DMS53 treated with DMSO at 0.1 percent for 48 hours (cell line): ENCODE measurements around the gene CMTM3.
"Not testable (repeated sequence)": the region's sequence is repeated elsewhere in the genome, so short reads cannot be mapped to it uniquely, and the experiment has no call there.

ENCODE experiments used
- DNase-seq: peaks from one replicate; lab custom pipeline; 2025; ENCODE audit not compliant: unreplicated experiment; lab: John Stamatoyannopoulos, UW

The CMTM3 gene

DNA sequence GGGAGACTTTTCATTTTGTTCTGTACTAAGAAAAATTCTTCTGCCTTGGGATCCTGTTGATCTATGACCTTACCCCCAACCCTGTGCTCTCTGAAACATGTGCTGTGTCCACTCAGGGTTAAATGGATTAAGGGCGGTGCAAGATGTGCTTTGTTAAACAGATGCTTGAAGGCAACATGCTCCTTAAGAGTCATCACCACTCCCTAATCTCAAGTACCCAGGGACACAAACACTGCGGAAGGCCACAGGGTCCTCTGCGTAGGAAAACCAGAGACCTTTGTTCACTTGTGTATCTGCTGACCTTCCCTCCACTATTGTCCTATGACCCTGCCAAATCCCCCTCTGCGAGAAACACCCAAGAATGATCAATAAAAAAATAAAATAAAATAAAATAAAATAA, 27.1 kb downstream of the CMTM3 start:
- DNase-seq, result not testable (repeated sequence)

DNA sequence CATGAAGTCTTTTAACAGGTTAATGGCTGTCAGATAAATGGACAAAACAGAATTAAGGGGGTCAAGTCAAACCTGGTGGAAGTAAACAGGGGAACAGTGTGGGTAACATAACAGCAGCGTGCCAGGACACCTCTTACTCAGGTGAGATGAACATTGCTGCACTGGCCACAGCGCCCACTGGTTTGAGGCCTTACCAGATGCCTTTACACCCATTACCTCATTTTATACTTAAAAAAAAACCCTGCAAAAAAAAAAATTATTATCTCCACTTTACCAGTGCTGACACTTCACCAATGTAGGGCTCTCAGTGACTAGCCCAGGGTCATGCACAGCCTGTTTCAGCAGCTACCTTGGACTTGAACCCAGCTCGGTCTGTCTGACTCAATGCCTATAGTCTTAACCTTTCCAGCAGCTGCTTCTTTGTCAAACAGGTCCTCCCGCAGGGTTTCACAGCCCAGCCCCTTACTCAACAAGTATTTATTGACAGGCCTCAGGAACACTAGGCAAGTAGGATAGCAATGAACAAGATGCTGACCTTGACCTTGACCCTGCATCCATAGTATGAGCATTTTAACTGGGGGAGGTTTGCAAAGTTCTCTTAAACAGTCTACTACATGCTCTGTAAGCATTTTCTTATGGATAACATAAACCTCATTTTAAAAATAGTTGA, 30.2 kb downstream of the CMTM3 start:
- DNase-seq, result no peak

DNA sequence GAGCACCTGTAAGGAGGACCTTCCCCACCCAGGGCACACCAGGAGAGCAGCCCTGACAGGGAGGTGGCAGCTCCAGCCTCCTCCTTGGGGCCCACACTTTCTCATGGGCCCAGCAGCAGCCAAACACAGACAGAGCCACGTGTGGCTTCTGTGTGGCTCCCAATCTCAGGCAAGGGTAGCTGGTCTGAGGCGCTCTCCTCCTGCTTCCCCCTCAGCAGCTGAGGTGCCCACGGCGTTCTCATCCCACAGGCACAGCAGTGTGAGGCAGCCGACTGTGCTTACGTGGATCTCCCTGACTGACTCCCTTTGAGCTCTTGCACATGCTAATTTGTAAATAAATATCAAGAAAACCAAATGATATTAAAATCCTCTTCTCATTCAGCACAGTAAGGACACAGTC, 30.9 kb downstream of the CMTM3 start:
- DNase-seq, result no peak

DNA sequence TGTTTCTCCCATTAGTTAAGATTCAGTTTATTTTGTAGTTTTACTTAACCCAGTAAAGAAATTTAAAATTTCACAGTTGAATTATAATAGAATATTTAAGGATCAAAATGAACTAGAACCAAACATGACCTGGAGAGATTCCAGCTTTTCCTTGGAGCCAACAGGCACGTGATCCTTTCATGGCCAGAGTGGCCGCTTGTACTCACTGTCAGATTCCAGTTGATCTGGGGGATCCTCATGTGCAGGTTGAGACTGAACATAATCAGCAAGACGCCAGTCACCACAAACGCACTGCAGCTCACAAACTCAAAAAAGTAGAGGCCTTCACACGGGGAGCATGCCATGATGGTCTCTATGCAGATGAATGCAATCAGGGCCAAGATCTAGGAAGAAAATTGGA, 31.7 kb downstream of the CMTM3 start:
- no peak for DNase-seq

DNA sequence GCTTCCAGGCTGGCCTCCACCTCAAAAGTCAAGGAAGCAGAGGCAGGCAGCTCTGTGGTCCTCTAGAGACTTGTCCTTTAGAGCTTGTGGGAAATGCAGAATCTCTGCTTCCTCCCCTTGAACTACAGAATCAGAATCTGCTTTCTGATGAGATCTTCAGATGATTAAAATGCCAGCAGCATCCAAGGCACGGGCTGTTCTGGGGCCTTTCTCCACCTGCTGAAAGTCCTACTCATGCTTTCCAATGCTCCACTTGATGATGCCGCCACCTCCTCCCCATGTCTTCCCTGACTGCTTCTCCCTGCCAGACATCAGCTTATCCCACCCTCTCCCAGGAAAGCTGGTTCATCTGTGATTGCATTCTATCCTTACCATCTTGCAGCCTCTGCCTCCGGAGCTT, 33.3 kb downstream of the CMTM3 start:
- DNase-seq, result no peak

DNA sequence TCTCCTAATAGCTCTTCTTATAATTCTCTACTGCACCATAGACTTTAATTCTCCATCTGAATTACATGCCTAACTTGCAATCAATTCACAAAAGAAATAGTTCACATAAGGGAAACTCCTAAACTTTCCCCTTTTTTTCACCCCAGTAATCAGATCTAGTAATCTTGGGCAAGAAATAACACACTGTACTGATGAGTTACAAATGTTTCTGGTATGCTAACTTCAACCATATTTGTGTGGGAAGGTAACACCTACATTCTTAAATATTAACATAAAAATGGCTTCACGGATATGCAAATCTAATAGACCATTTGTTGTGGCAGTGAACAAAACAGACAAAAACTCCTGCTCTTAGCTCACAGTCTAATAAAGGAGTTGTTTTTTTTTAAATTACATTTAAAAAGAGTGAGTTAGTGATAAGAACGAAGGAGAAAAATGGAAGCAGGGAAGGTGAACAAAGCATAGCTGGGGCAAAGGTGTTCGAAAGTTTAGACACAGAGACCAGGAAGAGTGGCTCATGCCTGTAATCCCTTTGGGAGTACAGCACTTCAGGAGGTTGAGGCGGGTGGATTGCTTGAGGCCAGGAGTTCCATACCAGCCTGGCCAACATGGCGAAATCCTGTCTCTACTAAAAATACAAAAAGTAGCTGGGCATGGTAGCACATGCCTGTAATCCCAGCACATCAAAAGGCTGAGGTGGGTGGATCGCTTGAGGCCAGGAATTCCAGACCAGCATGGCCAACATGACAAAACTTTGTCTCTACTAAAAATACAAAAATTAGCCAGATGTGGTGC, 34.8 kb downstream of the CMTM3 start:
- DNase-seq, result no peak

DNA sequence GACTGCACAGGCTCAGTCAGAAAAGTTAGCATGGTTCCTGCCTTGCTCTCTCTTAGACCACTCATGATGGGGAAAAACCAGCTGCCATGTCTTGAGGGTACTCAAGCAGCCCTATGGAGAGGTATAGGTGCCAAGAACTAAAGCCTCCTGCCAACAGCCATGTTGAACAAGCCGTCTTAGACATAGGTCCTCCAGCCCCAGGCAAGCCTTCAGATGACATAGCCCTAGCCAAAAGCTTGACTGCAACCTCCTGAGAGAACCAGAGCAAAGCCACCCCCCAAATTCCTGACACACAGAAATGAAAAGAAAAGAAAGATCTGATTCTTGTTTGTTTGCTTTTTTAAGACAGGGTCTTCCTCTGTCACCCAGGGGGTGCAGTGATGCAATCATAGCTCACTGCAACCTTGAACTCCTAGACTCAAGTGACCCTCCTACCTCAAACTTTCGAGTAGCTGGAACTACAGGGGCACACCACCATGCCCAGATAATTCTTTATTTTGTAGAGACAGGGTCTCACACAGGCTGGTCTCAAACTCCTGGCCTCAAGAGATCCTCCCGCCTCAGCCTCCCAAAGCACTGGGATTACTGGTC, 36.3 kb downstream of the CMTM3 start:
- no peak for DNase-seq

DNA sequence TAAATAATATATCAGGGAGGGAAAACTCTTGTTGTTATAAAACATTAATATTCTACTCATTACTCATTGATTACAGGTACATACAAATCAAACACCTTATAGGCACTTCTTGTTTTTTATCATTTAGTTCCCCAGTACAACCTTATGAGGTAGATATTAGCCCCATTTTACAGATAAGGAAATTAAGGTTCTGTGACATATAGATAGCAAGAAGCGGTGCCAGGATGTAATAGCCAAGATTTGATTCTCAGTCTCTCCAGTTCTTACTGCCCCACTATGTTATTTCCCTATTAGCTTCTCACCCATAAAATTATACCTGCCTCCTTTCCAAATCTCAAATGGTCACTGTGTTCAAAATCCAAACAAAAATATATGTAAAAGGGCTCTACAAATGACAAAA, 36.9 kb downstream of the CMTM3 start:
- no peak for DNase-seq

DNA sequence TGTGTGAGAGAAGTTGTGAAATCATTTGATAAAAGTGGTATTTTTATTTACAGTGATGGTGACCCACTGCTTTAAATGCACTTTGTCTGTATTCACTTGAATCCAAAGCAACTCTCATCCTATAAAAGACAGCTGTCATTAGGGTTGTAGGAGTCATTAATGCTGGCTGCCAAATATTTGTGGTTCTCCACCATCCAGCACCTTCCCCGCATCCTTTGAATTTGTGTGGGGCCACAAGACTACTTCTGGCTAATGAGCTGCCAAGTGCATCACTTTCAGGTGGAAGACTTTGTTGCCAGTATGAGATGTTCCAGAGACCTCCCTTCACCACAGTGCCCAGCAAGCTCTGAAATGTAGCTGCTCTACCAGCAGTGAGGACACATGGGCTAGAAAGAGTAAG, 43.4 kb downstream of the CMTM3 start:
- no peak for DNase-seq

DNA sequence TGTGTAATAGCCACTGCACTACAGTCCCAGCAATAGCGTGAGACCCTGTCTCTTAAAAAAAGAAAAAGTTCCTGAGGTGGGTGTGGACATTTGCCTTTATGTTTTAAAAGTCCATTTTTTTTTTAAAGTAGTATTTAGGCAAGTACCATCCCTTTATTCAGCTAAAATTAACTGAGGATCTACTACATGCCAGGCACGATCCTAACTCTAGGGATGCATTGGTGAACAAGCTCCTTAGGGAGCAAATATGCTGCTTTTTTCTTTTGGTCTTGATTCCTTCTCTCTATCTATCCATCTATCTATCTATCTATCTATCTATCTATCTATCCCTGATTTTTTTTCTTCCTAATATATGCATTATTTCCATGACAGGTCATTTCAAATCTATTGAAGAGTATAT, 44.7 kb downstream of the CMTM3 start:
- no peak for DNase-seq

DNA sequence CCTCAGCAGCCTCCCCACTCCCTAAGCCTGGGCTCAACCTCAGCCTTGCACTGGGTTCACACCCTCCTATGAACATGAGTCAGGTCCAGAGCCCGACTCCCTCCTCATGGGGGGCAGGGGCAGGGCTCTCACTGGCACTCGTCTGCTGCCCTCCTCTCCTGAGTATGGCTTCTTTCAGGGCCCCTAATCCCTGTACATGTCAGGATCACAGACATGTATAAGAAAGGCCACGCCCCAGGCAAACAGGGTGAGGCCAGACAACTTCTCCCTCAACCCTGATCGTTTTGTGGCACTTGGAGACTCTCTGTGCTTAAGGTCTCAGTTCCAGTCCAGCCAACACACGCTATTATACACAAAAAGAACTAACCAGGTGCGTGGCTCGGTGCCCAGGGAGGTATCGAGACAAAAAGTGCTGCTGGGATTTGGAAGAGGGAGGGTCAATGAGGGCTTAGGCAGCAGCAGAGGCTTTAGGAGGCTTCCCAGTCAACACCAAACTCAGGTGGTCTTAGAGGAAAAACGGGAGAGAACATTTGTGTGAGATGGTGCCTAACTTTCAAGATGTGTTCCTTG, 45.2 kb downstream of the CMTM3 start:
- no peak for DNase-seq

DNA sequence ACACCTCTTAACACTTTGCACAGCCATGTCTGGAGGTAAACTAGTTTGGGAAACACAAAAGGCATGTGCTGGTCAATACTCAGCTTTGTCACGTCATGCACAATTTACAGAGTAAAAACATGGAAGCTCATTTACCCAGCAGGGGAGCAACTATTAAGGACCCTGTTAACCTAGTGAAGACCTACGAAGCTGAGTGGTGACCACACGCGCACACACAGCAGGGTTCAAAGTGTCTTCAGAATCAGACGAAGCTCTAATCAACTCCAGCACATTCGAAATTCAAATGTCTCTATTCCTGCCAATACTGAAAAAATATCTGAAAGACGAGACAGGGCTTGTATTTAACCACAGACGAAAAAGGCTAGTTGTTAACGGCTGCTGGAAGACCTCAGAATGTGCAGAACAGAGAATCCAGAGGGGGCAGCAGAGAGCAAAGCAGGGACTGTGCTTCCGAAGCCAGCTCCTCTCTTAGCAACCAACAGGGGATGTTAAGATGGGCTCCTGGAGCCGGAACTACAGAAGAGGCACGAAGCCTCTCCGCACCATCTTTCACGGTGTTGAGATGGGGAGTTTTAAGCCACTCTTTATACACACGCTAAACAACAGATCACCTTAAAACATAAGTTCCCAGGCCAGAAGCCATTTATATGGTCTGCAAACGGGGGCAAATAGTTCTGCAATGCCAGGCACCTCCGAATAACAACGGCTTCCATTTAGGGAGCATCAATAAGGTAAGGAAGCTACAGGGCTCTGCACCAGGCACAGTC, 46.4 kb downstream of the CMTM3 start:
- DNase-seq, result peak; percentile 71

DNA sequence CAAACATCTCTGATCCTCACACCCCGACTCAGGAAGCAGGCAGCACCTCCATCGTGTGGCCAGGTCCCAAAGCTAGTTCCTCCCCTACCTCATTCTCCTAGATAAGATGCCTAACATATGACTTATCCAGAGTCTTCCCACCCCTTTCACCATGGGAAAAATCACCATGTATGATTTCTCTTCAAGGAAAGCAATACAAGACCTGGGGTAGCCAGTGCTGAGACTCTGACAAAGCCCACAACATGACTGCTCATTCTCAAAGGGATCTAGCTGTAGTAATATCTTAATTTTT, 46.9 kb downstream of the CMTM3 start:
- DNase-seq, result no peak

DNA sequence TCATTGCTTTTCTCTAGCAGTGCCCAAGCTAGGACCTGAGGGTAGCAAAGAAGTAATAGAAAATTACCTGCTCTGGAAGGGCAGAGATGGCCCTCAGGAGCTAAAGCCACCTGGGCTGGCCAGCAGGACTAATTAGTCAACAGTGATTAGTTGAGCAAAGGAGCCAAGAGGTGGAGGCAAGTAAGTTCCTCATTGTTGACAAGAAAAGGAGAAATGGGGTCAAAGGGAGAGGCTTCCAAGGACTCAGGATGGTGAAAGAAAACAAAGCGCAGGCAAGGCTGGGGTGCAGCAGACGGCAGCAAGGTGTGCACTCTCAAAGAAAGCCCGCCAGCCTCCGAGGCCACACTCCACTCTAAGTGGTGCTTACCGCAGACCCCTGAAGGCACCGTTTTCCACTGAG, 47.5 kb downstream of the CMTM3 start:
- no peak for DNase-seq

DNA sequence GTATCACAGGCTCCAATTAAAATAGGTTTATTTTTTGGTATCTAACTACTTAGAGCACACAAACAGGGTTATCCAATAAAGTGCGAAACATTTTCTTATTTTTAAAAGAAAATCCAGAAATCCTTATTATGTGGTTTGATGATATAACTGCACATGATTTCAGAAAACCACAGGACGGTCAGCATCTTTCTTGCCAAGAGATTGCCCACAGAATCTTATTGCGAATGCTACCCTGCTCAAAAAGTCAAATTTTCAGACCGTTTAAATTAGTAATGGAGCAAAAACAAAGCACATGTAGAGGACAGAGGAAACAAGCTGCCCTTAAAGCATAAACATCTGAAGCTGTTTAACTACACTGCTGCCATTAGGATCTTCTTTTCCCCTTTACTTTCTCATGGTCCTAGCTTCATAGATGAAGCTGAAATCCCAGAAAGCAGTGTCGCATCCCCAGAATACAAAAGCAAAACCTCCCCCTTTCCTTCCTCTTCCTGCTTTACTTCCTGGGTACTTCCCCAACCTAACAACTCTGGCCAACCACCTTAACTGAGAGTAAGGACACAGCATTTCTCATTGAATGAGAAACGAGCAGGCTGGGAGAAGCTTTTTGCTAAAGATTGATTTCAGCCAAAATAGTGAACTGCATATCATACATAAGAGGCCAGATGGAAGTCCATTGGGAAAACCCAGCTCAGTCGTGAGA, 48.3 kb downstream of the CMTM3 start:
- DNase-seq, result no peak

DNA sequence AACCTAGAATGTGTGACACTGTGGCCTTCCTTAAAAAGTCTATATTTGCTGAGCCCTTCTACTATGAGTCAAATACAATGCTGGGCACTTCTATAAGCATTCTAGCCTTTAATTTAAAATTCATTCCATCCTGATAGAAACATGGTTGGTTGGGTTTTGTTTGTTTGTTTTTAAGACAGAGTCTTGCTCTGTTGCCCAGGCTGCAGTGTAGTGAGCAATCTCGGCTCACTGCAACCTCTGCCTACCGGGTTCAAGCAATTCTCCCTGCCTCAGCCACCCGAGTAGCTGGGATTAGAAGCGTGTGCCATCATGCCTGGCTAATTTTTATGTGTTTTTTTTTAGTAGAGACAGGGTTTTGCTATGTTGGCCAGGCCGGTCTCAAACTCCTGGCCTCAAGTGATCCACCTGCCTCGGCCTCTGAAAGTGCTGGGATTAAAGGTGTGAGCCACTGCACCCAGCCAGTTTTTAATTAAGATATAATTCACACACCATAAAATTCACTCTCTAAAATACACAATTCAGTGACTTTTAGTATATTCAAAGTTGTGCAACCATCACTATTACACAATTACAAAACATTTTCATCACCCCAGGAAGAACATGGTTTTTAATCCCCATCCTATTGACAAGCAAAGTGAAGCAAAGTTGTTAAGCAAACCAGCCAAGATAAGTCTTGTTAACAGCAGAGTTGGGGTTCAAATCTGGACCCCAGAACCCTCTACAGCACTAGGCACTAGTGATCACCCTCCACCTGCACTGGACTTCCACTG, 49.3 kb downstream of the CMTM3 start:
- DNase-seq, result no peak

DNA sequence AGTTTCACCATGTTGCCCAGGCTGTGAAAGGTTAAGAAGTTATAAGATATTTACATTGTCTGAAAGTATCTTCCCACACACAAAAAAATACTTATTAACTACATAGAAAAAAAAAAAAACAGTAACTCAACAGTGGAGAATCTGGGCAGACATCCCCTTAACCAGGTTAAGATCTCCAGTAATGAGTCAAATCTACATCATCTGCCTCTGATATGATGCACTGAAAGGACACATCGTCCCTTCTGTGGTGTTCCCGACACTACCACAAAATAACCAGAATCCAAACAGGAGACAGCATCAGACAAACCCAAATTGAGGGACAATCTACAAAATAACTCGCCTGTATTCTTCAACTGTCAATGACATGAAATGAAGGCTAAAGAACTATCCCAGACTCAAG, 52.0 kb downstream of the CMTM3 start:
- no peak for DNase-seq

DNA sequence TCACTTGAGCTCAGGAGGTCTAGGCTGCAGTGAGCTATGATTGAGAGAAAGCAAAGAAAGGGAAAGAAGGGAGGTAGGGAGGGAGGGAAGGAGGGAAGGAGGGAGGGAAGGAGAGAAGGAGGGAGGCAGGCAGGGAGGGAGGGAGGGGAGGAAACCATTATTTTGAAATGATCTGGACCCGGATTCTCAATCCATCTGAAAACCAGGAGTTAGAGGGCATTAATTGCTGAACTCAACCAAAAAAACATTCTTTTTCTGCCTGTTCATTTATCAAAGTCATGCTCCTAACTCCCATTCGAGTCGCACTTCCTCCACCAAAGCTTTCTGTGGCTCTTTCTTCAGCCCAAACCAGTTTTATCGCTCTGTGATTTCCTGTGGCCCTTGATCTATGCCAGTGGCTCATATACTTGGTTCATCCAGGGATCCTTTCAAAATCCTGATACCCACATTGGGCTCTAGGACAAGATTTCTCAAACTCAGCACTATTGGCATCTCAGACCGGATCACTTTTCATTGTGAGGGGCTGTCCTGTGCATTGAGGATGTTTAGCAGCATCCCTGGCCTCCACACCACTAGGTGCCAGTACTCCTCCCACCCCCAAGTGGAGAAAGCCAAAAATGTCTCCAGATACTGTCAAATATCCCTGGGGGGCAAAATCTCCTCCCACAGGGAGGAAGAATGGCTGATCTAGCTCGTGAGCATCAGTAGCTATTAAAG, 53.8 kb downstream of the CMTM3 start:
- DNase-seq, result no peak

DNA sequence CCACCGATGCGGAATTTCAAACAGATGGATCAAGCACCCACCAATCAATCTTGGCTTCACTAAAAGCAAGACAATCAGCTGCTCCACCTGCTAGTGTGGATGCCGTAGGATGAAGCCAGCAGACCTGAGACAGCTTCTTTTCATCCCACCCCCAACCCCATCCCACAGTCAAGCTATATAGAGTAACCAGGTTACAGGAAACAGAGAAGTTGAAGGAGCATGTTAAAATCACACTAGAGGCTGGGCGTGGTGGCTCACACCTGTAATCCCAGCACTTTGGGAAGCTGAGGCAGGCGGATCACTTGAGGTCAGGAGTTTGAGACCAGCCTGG, 54.3 kb downstream of the CMTM3 start:
- no peak for DNase-seq
